Thyroid gland (tissue), 4 donors: Measurements from ENCODE around the gene NDE1.

Source experiments
- POLR2A ChIP-seq, 2 donors: fragments of 450-650 bp; IDR thresholded peaks; one replicate each; pipeline ENCODE4 v1.6.1; 2017; ENCODE audit warnings: antibody characterized with exemption in 2 of 2, mild to moderate bottlenecking in 2 of 2, moderate library complexity in 1 of 2
- TF ChIP-seq, protein P1 (sequence below), 6 experiments: fragments of 200-600 bp in 3 of 6; fragments of 450-650 bp in 3 of 6; sonication (generic) in 3 of 6; IDR thresholded peaks; one replicate each; pipeline ENCODE4 v1.5.1; 2016 to 2019; ENCODE audit warnings: antibody characterized with exemption in 6 of 6, mild to moderate bottlenecking in 2 of 6, inconsistent platforms in 1 of 6, moderate library complexity in 1 of 6

DNA sequence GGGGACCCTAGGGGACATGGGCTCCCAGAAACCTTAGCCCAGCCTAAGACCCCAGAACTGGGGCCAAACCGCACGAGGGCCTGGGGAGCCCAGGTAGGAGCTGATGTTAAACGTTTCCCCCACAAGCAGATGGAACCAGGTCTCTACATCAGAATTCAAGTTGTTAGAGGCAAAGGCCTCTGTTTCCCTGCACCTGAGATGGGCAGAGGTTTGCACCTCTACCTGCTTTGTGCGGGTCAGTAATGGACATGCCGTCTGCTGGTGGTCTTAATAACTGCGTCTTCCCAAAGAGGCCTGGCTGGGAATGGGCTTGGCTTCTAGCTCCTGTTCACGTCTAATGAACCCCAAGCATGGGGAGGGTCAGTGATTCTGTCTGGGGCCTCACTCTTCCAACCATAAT is 79.1 kb downstream of the NDE1 start:
- TF ChIP-seq, protein P1, sequence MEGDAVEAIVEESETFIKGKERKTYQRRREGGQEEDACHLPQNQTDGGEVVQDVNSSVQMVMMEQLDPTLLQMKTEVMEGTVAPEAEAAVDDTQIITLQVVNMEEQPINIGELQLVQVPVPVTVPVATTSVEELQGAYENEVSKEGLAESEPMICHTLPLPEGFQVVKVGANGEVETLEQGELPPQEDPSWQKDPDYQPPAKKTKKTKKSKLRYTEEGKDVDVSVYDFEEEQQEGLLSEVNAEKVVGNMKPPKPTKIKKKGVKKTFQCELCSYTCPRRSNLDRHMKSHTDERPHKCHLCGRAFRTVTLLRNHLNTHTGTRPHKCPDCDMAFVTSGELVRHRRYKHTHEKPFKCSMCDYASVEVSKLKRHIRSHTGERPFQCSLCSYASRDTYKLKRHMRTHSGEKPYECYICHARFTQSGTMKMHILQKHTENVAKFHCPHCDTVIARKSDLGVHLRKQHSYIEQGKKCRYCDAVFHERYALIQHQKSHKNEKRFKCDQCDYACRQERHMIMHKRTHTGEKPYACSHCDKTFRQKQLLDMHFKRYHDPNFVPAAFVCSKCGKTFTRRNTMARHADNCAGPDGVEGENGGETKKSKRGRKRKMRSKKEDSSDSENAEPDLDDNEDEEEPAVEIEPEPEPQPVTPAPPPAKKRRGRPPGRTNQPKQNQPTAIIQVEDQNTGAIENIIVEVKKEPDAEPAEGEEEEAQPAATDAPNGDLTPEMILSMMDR (IDR thresholded peaks at IDR 0.05), result no peak
- no peak for TF ChIP-seq POLR2A (IDR thresholded peaks at IDR 0.05)
